ENCODE measurements around the gene SLC31A2.

GRCh38 chr9:113129884-113130283 is 20.9 kb upstream of the SLC31A2 start:
- TF ChIP-seq REST (IDR thresholded peaks at IDR 0.05; ENCODE audit: insufficient read depth in 1 of 2, low read depth in 2 of 2, low read length in 2 of 2) (no peak), SIN3A (IDR thresholded peaks at IDR 0.05; ENCODE audit: borderline replicate concordance, insufficient read depth, low read length) (no peak), TAF1 (IDR thresholded peaks at IDR 0.05; ENCODE audit: borderline replicate concordance, insufficient read depth, low read length) (no peak), POLR2AphosphoS5 (IDR thresholded peaks at IDR 0.05; ENCODE audit: low read depth, low read length) (no peak), FOXP2 (optimal IDR thresholded peaks at IDR 0.05; ENCODE audit: borderline replicate concordance, extremely low read depth, extremely low read length, insufficient read depth) (no peak)

Measured in PFSK-1 (cell line).